Measurements from ENCODE around the gene TOMM40L.

DNA sequence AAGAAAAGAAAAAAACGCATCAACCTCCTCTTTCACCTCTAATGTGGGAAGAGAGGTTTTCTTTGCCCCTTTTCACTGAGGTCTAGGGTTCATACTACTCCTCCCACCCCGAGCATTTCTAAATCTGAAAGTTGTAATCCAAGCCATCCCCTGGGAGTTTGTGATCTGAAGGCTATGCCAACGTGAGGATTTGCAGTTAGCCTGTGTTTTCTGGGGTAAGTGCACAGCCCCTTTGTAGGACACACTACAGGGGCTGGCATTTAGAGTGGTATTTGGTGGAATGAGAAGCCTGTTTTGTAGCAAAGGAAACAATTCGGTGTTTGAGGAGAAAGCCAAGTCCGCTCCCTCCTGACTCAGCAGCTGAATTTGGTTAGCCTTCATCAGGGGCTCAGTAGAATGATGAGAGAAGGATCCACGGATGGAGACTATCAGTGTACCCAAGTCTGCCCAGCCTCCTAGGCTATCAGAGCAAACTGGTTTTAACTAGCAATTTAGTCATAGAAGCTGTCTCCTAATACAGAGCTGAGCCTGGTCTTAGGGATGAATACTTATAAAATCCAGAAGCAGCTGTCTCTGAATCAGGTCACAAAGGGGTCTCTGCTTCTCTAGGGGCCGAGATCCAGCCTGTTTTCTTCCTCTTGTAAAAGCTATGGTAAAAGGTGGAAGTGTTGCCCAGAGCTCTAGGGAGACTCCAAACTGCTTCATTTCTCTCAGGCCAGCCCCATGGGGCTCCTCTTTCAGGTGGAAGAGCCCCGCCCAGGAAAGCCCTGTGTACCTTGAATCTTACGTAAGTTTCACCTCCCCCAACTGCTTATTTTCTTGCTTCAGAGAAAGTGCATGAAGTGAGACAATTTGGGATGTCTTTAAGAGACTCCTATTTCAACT lies 34.8 kb downstream of the TOMM40L start:
- TF ChIP-seq EP300 (IDR thresholded peaks at IDR 0.05) = no peak
- TF ChIP-seq, protein P1, sequence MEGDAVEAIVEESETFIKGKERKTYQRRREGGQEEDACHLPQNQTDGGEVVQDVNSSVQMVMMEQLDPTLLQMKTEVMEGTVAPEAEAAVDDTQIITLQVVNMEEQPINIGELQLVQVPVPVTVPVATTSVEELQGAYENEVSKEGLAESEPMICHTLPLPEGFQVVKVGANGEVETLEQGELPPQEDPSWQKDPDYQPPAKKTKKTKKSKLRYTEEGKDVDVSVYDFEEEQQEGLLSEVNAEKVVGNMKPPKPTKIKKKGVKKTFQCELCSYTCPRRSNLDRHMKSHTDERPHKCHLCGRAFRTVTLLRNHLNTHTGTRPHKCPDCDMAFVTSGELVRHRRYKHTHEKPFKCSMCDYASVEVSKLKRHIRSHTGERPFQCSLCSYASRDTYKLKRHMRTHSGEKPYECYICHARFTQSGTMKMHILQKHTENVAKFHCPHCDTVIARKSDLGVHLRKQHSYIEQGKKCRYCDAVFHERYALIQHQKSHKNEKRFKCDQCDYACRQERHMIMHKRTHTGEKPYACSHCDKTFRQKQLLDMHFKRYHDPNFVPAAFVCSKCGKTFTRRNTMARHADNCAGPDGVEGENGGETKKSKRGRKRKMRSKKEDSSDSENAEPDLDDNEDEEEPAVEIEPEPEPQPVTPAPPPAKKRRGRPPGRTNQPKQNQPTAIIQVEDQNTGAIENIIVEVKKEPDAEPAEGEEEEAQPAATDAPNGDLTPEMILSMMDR (IDR thresholded peaks at IDR 0.05) = no peak

Measured in gastroesophageal sphincter (tissue), 3 donors.